ENCODE results near the gene MSLN.

Gene MSLN

DNA sequence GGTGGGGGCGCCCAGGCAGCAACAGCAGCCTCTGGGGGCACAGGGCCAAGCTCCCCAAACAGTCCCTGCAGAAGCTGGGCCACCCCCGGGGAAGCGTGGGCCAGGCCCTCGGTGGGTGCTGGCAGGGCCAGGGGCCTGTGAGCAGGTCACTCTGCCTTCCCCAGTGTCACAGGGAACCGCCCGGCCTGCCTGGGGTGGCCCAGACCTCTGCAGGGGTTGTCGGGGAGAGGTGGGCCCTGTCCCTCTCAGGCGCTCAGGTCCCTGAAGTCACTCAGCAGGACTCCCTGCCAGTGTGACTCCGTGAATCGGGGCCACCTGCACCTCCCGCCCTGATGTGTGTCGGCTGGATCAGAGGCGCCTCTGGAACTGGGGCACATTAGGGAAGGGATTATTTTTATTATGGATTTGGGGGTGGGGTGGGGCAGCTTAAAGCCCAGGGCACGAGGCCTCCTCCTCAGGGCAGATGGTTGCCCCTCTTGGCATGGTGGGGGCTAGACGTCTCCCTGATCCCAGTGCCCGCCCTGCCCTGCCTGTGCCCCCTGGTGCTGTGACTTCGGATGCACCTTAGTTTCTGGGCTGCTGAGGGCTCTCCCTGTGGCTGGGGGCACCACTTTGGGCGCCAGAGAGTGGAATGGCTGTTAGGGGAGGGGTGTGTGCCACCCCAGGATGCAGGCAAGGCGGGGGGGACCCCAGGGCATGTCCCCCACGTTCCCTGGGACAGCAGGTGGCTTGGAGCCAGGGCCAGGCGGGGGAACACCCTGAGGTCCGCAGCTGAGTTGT lies 41.2 kb downstream of the MSLN start:
- DNase-seq, result no peak

DNA sequence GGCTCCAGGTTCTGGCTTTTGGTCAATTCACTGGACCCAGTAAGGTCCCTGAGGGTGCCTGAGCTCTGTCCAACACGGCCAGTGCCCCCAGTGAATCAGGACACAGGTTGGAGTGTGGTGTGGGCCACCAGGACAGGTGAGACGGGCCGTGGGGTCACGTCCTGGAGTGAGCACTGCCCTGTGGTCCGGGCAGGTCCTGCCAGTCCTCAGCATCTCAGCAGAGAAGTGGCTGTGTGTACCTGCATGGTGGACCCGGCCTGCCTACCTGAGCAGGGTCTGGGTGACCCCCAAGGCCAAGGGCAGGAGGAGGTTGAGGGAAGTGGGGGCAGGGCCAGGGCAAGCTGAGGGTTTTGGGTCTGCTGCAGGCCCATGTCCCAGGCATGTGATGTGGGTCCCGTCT lies 41.9 kb downstream of the MSLN start:
- DNase-seq, result no peak

DNA sequence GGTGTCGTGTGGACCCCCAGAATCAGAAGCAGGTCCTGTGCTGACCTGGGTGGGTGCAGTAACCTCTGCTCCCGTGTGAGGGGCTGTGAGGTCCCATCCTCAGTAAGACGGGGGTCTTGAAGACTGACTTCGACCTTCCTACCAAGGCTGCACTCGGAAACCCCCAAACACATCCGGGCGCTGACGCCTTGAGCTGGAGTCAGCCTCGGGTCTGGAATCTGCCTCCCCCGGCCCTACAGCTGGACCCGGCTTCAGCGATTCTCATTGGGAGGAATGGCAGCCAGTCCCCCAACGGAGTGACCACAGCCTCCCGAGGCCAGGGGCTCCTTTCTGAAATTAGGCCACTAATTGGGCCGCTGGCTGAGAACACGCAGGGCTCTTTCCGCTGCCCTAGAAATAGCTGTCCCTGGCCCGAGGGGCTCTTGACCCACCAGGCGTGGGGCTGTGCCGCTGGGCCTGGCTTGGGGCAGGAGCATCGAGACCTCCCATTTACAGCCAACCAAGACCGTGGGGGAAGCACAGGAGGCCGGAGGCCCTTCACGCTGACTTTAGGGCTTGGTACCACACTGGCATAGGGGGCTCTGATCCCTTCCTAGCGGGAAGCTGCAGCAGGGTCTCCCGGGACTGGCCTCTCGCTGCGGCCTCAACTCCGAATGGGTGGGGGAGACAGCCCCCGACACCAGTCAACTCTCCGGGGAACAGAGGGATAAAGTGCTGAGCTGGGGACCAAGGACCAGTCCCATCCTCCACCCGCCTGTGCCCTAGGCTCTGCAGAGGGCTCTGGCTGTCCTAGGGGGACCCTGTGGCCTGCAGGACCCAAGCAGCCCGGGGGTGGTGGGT lies 42.6 kb downstream of the MSLN start:
- DNase-seq, result no peak

DNA sequence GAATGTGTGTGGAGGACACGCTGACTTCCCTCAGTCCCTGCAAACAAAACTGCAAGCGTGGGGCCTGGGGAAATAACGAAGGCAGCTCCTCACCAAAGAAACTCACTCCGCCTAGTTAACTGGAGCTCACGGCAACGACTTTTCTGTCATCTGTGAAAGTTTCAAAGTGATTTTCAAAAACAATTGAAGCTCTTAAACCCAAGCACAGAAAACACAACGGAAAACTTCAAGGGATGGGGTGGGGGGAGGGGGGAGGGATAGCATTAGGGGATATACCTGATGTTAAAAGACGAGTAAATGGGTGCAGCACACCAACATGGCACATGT lies 43.2 kb downstream of the MSLN start:
- DNase-seq, result no peak

DNA sequence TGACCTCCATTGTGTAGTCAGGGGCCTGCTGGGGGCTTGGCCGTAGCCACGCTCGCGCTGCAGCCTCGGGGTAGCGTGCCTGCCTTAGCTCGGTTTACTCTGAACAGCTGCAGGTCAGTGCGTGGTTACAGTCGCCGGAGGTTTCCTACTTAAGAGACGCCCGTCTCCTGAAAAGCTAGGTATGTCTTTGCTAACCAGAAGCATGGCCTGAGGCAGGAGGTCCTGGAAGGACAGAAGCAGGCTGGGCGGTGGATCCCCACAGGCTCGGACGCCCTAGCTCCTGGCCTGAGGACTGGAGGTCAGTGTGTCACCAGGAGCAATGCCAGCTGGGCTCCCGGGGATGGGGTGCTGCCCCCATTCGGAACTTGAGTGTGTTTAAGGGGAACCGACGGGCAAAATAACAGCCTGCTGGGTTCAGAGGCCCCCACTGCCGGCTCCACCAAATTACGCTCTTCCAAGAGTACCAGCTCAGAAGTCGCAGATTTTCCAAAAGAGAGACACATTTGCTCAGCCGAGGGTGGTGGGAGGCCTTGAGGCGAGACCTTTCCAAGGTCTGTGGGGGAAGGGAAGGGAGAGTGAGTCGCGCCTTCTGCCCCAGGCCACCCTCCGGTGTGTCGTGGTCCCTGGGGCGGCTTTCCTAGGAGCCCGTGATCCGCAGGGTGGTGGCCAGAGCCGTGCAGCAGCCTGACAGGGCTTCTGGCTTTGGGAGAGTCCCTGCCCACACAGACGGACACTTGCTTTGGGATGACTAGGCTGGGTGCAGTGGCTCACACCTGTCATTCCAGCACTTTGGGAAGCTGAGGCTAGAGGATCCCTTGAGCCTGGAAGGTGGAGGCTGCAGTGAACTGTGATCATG lies 43.9 kb downstream of the MSLN start:
- DNase-seq, result no peak

DNA sequence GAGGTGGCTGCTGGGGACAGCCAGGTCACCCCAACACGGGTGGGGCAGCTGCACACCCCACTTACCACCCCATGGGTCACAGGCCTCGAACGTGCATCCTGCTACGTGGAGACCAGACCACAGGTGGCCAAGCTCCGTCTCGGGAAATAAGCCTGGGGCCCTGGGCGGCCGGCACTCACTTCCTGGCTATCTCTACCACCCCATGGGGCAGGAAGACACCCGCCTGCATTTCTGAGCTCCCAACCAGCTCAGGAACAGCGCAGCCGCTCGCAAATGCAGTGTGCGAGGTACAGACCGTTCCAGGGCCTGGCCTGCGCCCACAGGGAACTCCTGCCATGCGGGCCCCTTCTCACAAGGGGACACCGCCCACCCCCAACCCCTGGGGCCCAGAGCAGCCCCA lies 44.9 kb downstream of the MSLN start:
- DNase-seq, result no peak

DNA sequence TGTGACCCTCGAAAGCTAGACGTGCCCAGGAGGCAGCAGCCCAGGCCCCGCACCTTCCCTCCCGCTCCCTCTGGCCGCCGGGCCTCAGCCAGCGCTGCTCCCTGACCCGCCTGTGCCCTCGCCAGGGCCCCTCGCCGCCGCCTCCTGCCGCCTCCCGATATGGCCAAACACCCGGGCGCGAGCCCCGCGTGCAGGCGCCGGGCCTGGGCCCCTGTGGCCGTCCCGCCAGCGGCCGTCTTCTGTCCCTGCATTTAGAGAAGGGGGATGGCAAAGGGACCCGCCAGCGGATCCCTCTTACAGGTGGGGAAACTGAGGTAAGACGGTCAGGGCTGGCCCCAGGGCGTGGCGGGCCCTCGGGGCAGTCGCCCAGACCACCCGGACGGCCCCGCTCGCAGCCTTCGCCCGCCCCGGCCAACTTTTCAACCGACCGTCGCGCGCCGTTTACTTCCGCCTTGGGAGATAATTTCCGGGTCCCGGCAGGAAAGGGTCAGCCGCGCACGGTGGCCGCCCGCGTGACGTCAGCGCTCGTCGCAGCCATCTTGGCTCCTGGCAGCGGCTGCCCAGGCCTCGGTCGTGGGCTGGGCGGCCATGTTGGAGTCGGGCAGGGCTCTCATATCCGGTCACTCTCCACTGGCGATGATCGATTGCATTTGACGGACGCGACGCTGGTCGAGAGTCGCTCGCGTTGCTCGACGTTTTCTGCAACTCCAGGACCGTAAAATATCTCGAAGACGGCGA lies 47.0 kb downstream of the MSLN start:
- DNase-seq, result peak; percentile 53 to 94 (median 85)

DNA sequence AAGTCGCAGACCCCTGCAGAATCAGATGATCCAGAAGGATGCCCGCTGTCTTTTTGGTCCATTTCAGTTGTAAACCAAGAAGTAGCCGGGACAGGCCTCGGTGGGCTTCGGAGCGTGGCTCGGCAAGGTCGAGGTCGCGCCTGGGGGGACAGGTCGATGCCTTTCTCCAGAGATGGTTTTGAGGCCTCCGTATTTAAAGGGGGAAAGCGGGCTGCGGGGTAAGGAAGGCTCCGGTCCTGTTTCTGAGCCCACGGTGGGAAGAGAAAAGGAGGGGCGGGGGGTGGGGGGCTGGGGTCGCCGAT lies 47.5 kb downstream of the MSLN start:
- no peak for DNase-seq

DNA sequence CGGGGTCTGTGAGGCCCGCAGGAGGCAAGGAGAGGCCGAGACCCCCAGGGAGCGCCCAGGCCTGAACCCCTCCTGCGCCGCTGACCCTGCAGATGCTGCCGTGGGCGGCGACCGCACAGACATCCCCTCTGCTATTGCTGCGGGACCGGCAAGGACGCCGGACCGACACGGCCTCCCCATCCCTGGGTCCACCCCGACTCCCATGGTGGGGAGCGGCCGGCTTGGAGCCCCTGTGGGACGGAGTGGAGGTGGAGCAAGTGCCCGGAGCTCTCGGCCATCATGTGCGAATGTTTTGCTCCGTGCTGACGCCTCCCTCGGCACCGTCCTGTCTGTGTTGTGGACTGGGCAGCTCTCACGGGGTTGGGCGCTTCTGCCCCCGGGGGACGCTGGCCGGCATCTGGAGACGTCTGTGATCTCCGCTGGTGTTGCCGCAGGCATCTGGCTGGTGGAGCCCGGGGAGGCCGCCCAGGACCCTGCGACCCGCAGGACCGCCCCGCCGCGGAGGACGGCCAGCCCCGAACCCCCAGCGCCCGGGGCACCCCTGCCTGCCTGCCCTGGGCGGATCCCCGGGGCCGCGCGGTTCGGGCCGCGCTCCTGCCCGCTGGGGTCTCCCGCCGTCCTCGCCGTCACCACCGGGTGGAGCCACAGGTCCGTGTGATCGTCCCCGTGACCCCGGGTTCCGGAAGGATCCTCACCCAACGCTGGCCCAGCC lies 52.8 kb downstream of the MSLN start:
- DNase-seq, result peak in 52 of 58 donors; percentile 4 to 72 (median 34)

DNA sequence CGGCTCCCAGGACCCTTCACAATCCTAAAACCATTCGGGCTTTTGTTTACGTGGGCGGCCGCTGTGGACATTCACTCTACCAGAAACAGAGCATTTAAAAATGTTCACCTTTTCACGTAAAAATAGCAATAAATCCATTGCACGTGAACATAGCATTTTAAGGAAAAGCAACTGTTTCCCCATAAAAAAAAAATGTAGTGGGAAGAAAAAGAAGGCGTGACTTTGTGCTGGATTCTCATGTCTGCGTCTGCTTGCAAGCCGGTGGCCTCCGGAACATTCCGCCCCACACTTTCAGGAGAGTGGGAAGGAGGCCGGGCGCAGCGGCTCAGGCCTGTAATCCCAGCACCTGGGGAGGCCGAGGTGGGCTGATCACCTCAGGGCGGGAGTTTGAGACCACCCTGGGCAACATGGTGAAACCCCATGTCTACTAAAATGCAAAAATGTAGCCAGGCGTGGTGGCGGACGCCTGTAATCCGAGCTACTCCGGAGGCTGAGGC lies 53.4 kb downstream of the MSLN start:
- peak in 1 of 58 donors; percentile 9 for DNase-seq

DNA sequence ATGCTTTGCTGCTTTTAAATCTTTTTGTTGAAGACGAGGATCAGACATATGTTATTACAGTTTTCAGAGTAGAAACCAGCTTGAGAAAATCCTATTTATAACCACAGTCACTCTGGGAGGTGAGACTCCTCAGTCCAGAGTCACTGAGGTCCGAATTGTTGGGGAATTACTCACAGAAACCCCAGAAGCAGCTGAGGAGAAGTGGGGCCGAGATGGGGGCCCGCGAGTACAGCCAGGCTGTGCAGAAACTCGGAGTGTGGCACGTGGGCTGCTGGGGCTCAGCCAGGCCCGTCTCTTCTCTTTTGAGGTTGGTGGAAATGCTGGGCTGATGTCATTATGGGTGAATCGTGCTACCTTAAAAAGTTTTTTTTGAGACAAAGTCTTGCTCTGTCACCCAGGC lies 54.4 kb downstream of the MSLN start:
- DNase-seq, result no peak

DNA sequence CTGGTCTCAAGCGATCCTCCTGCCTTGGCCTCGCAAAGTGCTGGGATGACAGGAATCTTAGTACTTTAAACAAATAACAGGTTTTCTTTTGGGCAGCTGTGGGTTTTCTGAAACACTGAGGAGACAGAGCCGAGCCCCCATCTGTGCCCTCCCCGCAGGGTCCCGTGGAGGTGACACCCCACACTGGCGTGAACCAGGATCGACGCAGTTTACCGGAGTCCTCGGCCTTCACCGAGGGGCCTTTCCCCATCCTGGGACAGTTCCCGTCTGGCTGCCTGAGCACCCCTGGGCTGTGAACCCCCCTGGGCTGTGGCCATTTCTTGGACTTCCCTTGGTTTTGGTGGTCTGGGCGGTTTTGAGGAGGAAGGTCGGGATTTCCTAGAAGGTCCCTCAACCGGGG lies 55.3 kb downstream of the MSLN start:
- DNase-seq, result no peak

DNA sequence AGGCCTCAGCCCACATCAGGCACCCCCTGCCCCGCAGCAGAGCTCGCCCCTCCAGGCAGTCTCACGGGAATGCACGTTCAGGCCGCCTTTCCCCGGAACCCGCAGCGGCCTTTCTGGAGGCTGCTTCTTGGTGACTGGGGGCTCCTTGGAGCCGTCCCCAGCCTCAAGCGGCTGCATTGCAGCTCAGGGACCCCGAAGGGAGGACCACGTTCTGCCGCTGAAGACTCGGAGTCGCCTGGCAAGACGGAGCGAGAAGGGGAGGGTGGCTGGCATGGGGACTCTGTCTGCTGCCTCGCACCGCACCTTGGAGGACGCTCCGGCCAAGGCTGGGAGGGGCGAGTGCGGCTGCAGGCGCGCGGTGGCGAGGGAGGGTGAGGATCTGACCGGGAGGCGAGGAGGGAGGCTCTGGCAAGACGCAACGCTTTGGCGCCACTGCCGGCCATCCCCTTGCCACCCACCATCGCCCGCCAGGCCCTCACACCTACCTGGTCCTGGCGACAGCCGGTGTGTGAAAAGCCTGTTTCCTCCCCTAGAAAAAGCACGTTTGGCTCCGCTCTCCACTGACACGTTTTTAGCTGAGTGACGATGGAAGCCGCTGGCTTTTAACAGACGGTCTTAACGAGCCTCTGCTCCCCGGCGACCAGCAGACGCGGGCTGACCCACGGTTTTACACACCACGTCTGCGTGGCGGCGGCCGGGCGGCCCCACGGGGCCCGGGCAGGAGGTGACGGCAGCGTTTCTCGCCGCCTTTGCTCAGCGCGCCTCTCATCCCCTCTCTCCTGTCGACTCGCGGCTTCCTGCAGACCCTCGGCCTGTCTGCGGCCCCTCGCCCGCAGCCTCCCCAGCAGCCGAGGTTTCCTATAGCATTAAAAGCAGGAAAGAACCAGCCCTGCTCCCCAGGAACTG lies 56.7 kb downstream of the MSLN start:
- peak in 1 of 58 donors; percentile 21 for DNase-seq

DNA sequence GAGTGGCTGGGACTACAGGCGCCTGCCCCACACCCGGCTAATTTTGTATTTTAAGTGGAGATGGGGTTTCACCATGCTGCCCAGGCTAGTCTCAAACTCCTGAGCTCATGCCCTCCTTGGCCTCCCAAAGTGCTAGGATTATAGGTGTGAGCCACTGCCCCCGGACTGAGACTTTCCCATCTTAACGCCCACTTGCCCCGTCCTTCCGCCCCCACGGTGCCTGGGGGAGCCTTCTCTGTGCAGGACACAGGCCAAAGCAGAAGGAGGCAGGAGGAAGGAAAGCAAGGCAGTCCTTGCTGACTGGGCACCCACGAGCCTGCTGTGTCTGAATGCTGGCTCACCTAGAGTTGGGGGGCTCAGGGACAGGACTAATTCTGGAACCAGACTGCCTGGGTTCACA lies 57.6 kb downstream of the MSLN start:
- DNase-seq, result no peak
